GM21381 (cell line): Measurements from ENCODE around the gene WDR70.

Source experiments
- ATAC-seq: cut with Tn5 transposase; IDR thresholded peaks from one replicate; pipeline ENCODE4 v1.9.1; 2021; ENCODE audit warnings: mild to moderate bottlenecking, moderate library complexity; ENCODE audit not compliant: unreplicated experiment

The WDR70 gene

GRCh38 chr5:37717613-37718431 lies 338.7 kb downstream of the WDR70 start:
- no peak for ATAC-seq

- ATAC-seq: no peak
Observed at GRCh38 chr5:37720550-37720952, 341.4 kb downstream of the WDR70 start.

- ATAC-seq: peak; percentile 58
Observed at GRCh38 chr5:37721447-37721871, 342.3 kb downstream of the WDR70 start.

- peak; percentile 74 for ATAC-seq
Observed at GRCh38 chr5:37722236-37723161, 343.4 kb downstream of the WDR70 start.

- no peak for ATAC-seq
Observed at GRCh38 chr5:37723162-37723961, 344.2 kb downstream of the WDR70 start.

GRCh38 chr5:37724395-37725125 lies 345.4 kb downstream of the WDR70 start:
- ATAC-seq: no peak

- ATAC-seq: no peak
Observed at GRCh38 chr5:37725185-37725584, 346.1 kb downstream of the WDR70 start.

GRCh38 chr5:37727238-37727637 lies 348.1 kb downstream of the WDR70 start:
- no peak for ATAC-seq

- ATAC-seq: no peak
Observed at GRCh38 chr5:37730896-37731455, 351.9 kb downstream of the WDR70 start.

- ATAC-seq: no peak
Observed at GRCh38 chr5:37734114-37734513, 355.0 kb downstream of the WDR70 start.

GRCh38 chr5:37735649-37736347 lies 356.7 kb downstream of the WDR70 start:
- ATAC-seq: no peak

GRCh38 chr5:37736397-37736796 lies 357.3 kb downstream of the WDR70 start:
- ATAC-seq: no peak

- ATAC-seq: no peak
Observed at GRCh38 chr5:37737326-37738056, 358.4 kb downstream of the WDR70 start.

GRCh38 chr5:37738057-37738691 lies 359.1 kb downstream of the WDR70 start:
- ATAC-seq: peak; percentile 89

GRCh38 chr5:37738865-37739488 lies 359.9 kb downstream of the WDR70 start:
- ATAC-seq: no peak

- no peak for ATAC-seq
Observed at GRCh38 chr5:37739817-37740261, 360.7 kb downstream of the WDR70 start.

GRCh38 chr5:37740331-37741066 lies 361.4 kb downstream of the WDR70 start:
- no peak for ATAC-seq
